ENCODE data around the gene IL17C.

DNA sequence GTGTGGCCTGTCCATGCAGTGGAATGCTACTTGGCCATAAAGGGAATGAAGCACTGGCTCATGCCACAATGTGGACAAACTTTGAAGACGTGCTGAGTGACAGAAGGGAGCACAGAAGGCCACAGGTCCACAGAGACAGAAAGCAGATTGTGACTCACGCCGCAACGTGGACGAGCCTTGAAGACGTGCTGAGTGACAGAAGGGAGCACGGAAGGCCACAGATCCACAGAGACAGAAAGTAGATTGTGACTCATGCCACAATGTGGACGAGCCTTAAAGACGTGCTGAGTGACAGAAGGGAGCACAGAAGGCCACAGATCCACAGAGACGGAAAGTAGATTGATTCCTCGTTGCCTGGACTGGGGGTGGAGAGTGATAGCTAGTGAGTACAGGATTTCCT lies 48.9 kb upstream of the IL17C start:
- no peak for TF ChIP-seq CTCF (IDR thresholded peaks at IDR 0.05; ENCODE audit: borderline replicate concordance, extremely low read depth, low read length, poor library complexity, severe bottlenecking)
- TF ChIP-seq EZH2 (IDR thresholded peaks at IDR 0.05; ENCODE audit: borderline replicate concordance, low read depth, low read length, severe bottlenecking), result no peak
